GM18867 (cell line): ENCODE results near the gene OR10R2.
"Not testable (repeated sequence)": the region's sequence is repeated elsewhere in the genome, so short reads cannot be mapped to it uniquely, and the experiment has no call there.

Experiments used
- ATAC-seq: cut with Tn5 transposase; IDR thresholded peaks from one replicate; pipeline ENCODE4 v1.9.1; 2021; ENCODE audit warnings: mild to moderate bottlenecking, moderate library complexity; ENCODE audit not compliant: unreplicated experiment

Gene OR10R2, protein sequence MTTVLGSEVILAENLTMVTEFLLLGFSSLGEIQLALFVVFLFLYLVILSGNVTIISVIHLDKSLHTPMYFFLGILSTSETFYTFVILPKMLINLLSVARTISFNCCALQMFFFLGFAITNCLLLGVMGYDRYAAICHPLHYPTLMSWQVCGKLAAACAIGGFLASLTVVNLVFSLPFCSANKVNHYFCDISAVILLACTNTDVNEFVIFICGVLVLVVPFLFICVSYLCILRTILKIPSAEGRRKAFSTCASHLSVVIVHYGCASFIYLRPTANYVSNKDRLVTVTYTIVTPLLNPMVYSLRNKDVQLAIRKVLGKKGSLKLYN

DNA sequence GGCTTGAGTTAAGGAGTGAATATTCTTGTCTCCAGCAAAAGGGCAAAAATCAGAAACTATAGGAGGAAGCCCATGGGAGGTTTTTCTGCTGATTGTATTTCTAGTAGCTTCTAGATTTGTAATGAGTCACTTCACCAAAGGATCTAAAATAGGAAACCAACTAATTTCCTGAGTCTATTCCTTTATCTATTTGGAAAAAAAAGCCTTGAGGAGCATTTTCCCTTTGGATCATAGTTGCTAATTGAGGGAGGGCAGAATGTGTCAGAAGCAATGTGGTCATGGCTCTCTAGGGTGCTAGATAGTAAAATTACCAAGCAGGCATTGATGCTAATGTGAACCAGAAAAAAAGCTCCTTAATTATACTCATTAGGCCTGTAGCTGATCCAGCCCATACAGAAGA is at the start of gene OR10R2:
Gene OR10R2 (plus strand): TSS at position 301 of the 400 bp plus-strand sequence. CDS start 106 bp downstream, outside the sequence.
- ATAC-seq: no peak

DNA sequence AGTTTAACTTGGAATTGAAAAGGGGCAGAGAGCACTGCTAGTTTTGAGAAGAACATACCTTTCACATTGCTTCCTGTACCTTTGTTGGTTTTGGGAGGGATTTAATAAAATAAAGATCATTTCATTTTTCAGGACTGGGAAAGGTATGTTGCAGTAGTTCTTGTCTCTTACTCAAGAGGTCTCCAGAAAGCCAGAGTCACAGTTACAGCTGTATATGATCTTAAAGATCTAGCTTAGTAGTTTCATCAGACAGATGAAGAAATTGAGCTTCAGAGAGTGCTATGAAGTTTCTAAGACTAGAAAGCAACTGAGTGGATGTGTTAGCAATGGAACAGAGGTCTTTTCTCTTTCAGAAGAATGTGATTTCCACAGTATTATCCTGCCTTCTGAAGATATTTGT is 47.0 kb upstream of the OR10R2 start:
- no peak for ATAC-seq

DNA sequence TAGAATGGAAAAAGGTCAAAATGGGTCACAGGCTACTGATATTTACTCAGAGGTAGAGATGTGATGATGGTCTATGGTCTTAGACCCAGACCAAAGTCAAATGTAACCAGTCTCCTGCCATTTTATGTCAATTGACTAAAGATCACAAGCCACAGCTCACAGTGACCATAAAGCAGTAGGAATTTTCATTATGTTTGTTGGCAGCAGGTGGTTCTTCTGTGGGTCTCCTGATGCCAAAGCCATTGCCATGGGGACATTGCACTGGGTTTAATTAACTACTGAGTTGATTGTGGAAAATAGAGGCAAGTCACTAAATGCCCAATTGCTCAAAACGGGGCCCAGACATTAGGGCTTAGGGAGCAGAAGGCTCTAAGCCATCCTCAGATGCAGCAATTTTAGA is 45.9 kb upstream of the OR10R2 start, which contains the start of gene OR10K2:
Gene OR10K2 (minus strand): TSS at position 101 of the 400 bp plus-strand sequence. CDS start 5,371 bp downstream, outside the sequence.
- no peak for ATAC-seq

DNA sequence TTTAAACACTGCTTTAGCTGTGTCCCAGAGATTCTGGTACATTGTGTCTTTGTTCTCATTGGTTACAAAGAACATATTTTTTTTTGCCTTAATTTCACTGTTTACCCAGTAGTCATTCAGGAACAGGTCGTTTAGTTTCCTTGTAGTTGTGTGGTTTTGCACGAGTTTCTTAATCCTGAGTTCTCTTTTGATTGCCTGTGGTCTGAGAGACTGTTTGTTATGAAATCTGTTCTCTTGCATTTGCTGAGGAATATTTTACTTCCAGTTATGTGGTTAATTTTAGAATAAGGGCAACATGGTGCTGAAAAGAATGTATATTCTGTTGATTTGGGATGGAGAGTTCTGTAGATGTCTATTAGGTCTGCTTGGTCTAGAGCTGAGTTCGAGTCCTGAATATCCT is 41.9 kb upstream of the OR10R2 start:
- not testable (repeated sequence) for ATAC-seq

DNA sequence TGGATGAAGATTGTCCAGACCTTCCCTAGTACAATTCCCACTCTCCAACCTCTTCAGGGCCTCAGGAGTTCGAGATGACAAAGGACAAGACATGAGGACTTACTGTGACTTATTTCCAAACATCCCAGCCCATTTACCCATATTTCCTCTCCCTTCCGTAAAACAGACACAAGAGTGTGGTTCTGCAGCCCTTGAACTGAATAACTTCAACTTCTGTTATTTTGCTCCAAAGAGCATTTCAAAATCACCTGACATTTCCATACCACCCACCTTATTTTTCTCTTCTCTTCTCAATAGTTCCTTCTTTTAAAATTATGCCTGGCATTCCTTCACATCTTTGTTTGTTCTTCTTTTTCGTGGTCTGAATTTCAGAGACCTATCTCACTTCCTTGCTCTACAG is 37.3 kb upstream of the OR10R2 start:
- ATAC-seq: no peak

DNA sequence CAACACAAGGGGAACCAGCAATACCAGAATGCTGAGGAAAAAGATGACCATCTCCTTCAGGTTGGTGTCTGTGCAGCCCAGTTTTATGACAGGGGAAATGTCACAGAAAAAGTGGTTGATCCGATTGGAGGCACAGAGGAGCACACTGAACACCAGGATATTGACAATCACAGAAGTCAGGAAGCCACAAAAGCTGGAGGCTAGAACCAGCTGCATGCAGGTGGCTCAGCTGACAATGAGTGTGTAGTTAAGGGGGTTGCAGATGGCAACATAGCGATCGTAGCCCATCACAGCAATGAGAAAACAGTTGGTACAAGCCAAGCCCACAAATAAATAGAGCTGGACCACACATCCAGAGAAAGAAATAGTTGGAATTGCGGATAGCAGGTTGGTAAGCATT is 26.6 kb upstream of the OR10R2 start:
- no peak for ATAC-seq

DNA sequence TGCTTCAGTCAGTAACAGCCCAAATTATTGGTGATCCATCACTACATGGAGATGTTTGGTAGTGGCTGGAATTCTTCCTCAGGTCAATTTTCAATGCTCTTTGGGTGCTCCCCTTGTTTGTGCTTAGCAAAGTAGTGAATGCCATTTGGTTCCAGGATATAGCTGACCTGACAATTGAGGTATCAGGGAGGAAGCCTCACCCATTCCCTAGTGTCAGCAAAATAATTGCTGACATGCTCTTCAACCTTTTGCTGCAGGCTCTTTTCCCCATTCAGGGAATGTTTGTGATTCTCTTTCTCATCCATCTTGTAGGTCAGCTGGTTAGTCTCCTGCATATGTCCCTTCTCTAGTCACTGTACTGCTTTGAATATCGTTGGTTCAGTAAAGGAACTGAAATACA is 17.5 kb upstream of the OR10R2 start:
- ATAC-seq: no peak

DNA sequence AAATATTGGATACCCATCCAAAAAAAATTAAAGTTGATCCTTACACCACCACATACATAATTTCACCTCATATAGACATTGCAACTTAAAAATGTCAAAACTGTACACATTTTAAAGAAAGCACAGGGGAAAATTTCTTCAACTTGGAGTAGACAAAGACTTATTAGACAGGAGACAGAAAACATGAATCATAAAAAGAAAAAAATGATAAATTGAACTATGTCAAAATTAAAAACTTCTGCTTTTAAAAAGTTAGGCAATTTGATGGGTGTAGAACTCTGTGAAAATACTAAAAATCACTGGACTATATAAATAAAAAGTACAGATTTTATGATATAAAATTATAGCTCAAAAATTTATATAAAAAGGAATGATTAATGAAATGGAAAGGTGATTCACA is 14.8 kb upstream of the OR10R2 start:
- no peak for ATAC-seq

DNA sequence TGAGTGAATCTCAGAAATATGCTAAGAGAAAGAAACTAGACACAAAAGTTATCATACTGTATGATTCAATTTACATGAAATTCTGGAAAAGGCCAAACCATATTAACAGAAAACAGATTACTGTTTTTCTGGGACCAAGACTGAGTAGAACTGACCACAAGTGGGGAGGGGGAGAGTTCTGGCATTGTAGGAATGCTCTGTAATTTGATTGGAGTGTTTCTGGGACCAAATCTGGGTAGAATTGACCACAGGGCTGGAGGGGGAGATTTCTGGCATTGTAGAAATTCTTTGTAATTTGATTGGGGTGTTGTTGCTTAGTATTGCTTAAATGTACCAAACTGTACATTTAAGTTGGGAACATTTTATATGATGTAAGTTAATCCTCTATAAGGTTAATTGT is 13.8 kb upstream of the OR10R2 start:
- no peak for ATAC-seq

DNA sequence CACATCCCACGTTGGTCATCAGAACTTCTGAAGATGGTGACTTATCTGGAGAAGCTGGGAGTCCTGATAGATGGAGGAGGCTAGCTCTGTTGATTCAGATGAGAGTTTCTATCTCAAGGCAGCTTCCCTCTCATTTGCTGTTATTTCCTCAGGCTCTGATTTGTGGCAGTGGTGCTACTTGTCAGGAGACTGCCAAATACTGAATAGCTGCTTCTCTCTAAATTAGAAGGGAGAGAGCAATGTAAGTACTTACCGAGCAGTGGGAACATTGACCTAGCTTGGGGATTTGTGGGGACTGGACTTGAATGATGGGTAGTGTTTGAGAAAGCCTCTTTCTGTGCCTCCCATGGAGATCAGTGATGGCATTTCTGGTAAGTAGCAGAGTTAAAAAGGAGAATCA is 10.5 kb upstream of the OR10R2 start, which contains the start of gene OR10K1:
Gene OR10K1 (plus strand): TSS at position 301 of the 400 bp plus-strand sequence. CDS start 3,728 bp downstream, outside the sequence.
- ATAC-seq: no peak

DNA sequence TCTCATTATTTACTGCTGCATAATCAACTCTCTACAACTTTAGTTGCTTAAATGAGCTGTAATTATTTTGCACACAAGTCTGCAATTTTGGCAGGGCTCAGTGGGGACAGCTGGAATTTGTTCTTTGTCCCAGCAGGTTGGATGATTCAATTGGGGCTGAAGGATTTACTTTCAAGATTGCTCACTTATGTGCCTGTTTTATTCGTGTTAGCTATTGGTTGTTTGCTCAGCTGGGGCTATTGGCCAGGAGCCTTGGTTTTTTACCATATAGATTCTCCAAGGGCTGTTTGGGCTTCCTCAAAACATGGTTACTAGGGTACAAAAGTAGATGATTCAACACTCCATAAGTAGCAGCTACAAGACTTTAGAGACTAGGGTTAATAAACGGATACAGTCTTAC is 13.4 kb downstream of the OR10R2 start:
- no peak for ATAC-seq

DNA sequence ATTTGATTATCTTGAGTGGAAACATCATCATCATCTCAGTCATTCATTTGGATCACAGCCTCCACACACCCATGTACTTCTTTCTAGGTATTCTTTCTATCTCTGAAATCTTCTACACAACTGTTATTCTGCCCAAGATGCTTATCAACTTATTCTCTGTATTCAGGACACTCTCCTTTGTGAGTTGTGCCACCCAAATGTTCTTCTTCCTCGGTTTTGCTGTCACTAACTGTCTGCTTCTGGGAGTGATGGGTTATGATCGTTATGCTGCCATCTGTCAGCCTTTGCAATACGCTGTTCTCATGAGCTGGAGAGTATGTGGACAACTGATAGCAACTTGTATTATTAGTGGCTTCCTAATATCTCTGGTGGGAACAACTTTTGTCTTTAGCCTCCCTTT is 19.3 kb downstream of the OR10R2 start:
- ATAC-seq: no peak

DNA sequence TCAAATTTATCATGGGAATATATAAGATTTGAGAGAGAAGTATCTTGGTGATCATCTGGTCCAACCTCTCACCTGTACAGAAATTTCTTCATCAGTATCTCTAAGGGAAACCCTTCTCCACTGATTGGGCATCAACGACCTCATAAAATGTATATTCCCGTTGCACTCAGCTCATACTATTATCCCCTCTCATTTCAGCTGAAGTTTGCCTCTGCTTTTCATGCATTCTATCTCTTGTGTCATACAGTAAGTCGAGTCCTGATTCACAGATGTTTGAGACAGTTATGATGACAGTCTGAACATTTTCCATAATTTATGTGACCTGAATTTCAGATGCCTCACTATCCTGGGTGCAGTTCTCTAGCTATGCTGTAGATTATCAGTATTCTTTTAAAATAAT is 21.0 kb downstream of the OR10R2 start:
- ATAC-seq: no peak

DNA sequence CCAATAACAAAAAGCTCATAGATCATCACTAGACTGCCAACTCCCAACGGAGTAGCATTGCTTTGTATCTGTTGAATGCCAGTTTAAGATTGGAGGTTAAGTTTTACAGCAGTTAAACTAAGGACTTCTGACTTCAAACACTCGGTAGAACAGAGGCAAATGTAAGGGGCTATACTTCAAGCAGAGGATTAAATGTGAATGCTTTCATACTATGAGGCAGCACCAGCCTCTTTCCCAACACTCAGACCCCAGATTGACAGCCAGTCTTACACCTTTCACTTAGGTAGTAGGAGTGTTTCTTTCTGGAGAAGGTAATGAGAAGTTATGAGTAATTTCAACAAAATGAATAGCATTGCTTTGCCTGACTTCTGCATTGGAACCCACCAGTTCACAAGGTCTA is 22.8 kb downstream of the OR10R2 start:
- ATAC-seq: no peak

DNA sequence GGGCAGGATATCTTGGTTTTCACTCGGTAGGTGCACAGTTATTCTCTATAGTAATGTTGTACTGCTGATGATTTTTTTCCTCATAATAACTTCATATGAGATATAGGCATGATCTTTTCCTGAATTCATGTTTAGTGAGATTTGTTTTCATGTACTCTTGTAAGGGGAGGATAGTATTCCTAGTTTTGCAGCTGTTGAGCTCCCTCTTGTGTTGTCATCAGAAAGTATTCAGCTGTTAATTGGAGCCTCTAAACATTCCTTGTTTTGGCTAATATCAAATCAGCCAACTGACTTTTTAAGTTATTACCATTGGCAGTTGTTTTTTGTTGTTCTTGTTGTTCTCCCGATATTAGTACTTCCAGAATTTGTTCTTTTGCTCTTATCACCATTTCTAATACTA is 24.4 kb downstream of the OR10R2 start:
- ATAC-seq: no peak

DNA sequence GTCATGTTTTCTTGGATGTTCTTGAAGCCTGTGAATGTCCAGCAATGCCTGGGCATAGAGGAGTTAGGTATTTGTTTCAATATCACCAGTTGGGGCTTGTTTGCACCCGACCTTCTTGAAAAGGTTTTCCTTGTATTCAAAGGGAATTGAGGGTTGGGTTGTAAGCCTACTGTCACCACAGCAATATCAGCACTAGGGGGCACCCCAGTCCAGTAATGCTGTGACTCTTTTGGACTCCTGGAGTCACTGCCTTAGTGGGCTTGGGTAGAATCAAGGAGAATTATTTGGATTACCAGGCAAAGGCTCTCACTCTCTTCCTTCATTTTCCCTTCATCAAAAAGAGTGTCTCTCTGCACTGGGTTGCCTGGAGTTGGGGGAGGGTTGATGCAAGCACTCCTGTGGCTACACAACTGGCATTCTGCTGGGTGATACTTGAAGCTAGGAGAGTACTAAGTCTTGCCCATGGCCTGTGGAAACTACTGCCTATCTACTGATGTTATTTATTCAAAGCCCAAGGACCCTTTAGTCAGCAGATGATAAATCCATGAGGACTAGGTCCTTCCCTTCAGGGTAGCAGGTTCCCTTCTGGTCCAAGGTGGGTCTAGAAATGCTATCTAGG is 34.5 kb downstream of the OR10R2 start:
- peak; percentile 66 for ATAC-seq

DNA sequence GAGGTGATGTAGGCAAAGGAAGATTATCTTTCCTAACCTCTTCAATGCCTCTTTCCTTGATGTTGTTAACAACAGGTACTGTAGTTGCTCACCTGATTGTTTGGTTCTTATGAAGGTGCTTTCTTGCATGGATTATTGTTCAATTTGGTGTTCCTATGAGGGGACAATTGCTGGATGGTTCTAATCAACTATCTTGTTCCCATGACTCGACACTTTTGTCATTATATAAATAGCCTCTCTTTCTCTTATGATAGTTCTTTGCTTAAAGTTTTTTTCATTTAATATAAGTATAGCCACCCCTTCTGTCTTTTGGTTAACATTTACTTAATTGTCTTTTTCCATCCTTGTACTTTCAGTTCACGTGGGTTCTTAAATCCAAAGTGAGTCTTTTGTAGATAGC is 35.5 kb downstream of the OR10R2 start:
- ATAC-seq: no peak

DNA sequence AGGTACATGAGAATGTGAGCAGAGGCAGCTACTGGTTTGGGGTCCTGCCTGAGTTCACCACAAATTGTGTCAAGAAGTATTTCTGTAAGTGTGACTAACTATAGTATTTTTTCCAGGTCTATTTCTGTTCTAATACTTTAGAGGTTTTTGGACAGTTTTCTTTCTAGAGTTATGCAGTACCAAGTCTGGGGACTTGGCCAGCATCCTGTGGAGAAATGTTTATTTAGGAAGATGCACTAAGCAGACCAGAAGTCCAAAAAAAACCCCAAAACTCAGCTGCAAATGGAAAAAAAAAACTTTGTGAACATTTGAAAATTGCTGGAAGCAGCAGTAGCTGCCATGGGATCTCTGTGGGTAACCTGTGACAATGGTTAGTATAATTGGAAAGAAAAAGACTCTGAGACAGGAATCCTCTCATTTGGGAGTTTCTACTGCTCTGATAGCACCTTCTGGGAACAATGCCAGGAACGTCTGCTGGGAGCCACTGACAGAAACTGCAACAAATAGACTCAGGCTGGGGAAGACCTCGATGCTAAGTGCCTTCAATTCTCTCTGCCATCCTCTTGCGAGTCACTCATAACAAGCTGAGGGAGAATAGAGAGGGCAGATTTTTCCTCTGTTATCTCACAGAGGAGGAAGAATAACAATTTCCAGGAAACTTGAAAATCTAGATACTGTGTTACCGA is 37.6 kb downstream of the OR10R2 start:
- no peak for ATAC-seq

DNA sequence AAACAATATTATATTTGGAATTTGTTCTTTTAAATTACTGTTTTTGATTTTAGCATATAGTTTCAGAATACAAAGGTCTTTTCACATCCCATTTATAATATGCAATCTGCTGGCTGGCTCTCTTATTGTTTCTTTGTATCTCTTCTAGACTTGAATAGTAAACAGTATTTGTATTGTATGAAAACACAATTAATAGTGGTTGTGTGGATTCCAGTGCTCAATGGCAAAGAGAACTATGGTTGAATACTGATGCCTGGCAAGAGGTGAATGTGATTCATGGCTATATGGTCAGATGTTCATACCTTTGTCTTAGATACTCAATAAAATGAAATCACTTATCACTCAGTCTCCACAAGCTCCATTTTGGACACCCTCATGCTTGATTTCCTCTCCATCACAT is 44.9 kb downstream of the OR10R2 start:
- no peak for ATAC-seq

DNA sequence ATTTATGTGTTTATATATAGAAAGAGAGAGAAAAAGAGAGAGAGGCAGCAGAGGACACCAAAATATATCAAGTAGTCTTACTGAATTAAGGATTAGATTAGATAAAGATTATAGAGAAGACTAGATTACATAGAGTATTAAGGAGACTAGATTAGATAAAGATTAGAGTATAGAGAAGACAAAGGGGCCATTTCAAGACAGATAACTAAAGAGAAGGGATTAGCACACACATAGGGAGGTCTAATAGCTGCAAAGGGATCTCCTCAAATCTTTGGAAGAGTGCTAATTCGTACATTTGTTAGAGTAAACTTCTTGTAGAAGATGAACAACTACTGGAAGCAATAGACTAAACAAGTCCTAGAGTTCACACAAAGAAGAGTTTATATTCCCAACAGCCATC is 48.0 kb downstream of the OR10R2 start:
- ATAC-seq: no peak

DNA sequence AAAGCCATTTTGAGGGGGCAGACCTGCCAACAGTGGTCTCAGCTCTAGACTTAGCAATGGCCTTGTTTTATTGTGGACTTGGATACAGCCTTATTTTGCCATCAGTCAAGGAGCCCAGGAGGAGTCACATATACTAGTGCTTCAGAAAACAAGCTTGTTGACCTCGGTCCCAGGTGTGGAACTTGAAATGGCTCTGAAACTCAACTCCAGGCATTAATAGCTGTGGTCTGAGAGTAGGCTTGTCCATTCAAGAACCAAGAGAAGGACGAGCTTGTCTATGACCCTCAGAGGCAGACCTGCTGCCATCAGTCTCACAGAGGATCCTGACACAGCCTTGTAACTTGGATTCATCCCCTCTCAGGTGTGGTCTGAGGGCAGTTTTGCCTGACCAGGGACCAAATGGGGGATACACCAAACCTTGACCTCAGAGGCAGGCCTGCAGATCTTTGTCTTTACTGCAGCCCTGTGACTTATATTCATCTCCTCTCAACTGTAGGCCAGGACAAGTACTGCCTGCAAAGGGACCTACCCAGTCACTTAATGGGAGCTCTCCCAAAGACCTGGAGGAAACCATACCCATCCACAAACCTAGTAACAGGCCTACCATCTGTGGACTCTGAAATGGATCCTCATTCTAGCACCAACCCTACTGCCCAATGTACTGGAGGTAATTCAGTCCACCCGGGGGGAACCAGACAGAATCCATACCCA is 49.1 kb downstream of the OR10R2 start:
- no peak for ATAC-seq
